ENCODE results near the gene USP22.
A peak's percentile ranks its signal among the peaks of the same experiment; 100 is the strongest.

The USP22 gene

DNA sequence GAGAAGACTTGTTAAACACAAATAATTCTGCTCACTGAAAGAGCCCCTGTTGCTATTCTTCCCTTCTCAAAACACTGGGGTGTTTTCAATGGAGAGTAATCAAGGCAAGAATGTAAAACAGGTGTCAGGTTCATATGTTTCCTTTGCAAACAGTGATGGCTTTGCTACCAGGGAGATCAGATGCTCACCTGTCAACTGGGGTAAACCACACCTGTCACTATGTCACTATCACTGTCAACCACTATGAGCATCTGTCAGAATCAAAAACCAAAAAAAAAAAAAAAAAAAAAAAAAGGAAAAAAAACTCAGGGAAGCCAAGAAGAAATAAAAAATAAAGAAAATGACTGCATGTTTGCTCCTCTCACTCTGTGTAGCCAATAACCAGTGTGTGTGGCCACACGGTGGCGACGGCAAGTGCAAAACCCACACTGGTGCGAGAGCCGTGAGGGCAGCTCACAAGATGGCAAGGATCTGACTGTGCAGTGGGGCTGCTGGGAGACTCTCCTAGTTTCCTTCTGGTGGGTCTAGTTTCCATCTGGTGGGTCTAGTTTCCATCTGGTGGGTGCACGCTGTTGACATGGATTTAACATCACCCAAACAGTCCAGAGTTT lies 22.7 kb downstream of the USP22 start:
- DNase-seq = peak; percentile 53

DNA sequence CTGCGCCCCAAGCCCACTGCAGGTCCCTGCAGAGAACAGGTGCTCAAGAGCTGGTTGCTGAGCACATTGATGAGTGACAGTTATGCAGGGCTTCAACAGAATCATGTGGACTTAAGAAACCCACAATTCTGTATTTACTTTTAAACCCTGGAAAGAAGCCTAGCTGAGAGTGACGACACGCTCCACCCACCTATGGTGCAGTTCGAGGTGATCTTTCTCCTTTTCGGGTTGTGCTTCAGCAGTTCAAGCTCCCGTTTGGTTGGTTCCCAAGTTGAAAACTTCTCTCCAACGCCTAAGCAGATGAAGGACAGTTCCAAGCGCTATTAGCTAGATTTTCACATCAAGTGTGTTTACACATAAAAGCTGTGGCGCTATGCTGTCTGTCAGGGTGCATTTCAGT lies 23.9 kb downstream of the USP22 start:
- DNase-seq = no peak

GRCh38 chr17:21017861-21018260 lies 24.9 kb downstream of the USP22 start:
- DNase-seq = no peak

DNA sequence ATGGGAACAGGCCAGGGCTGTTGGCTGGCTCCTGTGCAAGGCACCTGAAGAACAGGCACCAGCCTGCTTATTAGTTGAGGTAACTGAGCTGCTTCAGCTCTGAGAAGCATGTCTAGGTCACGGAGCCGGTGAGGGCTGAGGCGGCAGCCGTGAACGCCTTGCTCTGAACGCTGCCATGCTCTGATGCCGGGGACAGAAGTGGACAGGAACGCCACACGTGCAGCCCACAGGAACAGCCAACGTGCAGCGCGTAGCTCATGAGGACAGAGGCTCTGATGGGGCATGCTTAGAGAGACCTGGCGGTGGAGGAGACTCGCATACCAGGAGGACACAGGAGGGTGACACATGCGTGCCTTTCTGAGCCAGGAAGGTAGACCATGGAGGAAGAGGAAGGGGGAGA lies 25.6 kb downstream of the USP22 start:
- no peak for DNase-seq

DNA sequence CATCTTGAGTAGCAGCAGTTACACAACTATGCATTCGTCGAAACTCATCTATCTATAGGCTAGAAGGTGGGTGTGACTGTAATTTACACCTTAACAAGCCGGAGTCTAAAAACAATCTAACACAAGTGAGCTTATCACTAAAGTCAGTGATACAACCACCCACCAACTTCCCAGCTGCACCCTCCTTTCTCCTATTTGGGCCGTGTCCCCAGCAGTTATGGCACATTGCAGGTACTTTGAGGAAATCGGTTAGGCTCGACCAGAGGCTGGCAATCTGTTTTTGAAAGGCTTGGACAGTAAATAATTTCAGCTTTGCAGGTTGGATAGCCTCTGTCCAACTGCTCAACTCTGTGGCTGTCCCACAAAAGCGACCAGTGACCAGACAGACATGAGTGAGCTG lies 26.0 kb downstream of the USP22 start:
- DNase-seq = no peak

- no peak for DNase-seq
Observed at GRCh38 chr17:21015564-21015963, 27.2 kb downstream of the USP22 start.

DNA sequence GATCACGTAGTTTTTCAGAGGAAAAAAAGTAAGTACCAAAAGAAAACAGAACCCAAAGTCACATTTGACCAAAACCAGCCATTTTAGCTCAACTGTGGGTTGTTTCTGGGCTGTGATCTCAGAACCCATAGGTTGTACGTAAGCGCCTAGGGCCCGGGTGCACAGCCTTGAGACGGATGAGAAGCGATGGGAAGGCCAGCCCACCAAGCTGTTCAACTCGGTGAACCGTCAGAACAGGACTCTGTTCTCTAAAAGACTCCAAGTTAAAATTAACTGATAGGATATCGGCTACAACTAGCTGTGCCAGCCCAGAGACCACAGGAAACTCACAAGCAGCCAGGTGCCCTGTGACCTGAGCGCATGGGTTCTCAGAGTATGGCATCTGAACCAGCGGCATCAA lies 28.3 kb downstream of the USP22 start:
- DNase-seq = no peak

- no peak for DNase-seq
Observed at GRCh38 chr17:21013983-21014382, 28.8 kb downstream of the USP22 start.

GRCh38 chr17:21012736-21013135 lies 30.1 kb downstream of the USP22 start:
- no peak for DNase-seq

DNA sequence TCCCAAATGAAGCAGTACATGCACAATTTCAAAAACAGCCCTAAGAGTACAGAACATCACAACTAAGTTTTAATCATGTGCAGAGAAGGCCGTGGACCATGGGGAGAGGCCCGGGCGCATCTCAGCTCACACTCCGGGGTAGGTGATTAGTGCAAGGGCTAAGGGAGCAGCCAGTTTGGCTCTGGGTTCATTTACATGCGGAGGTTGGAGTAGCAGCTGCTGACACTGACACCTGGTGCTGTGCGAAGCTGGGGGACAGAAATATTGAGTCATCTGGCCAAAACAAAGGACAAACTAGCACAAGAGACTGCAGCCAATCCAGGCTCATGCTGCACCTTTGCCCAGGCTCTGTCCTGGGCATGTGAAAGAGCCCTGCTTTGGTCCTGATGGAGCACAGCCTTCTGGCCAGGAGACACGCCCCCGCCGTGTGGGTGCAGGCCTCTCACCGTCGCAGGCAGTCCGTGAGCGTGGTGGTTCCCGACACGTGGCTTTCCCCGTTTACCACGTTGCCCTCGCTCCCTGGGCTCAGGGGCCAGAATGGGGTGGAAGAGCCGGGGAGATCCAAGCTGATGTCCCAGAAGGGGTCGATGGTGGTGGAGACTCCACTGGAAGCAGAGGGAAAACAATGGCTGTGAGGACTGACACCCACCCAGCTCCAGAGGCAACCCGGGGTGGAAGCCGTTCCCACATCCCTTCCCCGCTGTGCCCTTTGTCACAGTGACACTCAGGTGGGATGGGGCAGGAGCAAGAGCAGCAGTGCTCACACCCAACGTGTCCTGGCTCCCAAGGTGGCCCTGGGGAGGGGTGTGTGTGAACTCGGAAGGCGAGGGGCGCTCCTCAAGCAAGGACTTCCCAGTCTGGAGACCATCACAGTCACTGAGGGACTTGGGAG lies 31.9 kb downstream of the USP22 start:
- no peak for DNase-seq

GRCh38 chr17:21008992-21009671 lies 33.7 kb downstream of the USP22 start:
- no peak for DNase-seq

GRCh38 chr17:21008160-21008915 lies 34.5 kb downstream of the USP22 start:
- DNase-seq = no peak

GRCh38 chr17:21007646-21008045 lies 35.2 kb downstream of the USP22 start:
- DNase-seq = no peak

GRCh38 chr17:21005803-21006202 lies 37.0 kb downstream of the USP22 start:
- no peak for DNase-seq

- DNase-seq = no peak
Observed at GRCh38 chr17:21005367-21005766, 37.4 kb downstream of the USP22 start.

DNA sequence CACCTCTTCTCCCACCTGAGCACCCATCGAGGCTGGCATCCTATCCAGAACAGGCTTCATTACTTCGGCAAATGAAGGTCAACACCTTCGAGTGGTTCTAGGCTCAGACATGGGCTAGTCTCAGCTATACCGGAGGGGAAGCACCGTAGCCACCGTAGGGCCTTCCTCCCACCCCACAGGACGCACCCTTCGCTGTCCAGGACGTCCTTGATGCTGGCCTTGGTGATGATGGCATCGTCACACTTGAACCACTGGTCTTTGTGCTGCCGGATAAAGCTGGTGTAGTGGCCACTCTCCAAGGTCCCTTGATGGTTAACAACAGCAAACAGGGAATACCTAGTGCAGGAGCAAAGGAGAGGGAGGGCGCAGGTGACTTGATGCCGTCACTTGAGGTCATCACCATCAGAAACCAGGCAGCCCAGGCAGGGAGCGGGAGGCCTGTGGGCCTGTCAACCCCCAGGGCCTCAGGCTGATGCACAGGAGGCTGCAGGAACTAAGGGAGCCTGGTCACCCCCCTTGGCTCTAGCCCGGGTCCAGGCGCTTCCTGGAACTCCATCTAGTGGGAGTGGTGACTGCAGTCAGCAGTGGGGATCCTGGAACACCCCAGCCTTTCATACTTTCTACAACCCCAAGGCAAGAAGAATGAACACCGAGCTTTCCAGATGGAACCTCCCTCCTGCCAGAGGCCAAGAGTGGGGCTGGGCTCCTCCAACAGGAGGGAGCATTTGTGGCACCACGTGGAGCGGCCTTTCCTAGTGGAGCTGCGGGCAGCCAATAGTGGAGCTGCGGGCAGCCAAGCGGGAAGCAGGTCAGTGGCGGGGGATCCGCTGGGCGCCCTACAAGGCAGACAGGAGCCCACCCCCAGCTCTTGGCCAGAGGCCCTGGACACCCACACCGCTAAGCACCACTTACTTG lies 38.5 kb downstream of the USP22 start:
- DNase-seq = no peak

DNA sequence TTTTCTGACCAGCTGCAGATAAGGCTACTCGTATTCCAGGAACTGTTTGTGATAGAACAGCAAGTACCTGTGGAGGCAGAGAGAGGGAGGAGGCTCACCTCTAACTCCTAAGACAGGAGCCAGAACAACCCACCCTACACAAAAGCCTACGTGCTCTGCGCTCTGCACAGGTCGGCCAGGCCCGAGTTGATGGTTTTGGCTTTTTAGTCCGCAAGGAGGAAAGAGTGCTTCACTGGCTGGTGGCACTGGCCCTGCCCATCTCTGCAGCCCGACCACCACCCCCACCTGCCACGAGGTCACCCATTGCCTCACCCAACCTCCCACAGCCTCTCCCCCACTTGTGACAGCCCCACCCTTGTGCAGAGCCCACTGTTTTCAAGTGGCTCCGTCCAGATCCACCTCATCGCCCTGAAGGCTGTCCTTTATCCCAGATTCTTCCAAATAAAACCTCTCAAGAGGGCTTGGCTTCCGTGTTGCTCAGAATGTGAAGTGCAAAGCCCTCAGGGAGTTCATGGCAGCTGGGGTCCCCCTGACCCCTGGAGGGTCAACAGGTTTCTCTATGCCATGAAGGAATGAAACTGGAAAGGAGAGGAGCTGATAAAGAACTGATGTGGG lies 39.7 kb downstream of the USP22 start:
- no peak for DNase-seq

GRCh38 chr17:21002309-21003006 lies 40.4 kb downstream of the USP22 start:
- no peak for DNase-seq

GRCh38 chr17:21001813-21002221 lies 41.0 kb downstream of the USP22 start:
- no peak for DNase-seq

- no peak for DNase-seq
Observed at GRCh38 chr17:21001111-21001812, 41.5 kb downstream of the USP22 start.

All from CD4-positive, alpha-beta T cell treated with Interleukin-15 for 1 hour (primary cell).